H1 (cell line): ENCODE data around the gene HES5. TPM values are rescaled to one million over a fixed set of nuclear protein-coding genes. Genes with fewer than 3 reads are reported as not detected.

Experiments
- CTCF ChIA-PET: fragments of 300-600 bp; sonication (Branson Sonifier 250); formaldehyde crosslinking; loops from one replicate; lab custom pipeline; 2021; ENCODE audit not compliant: partially characterized antibody; lab: Charles Lee
- POLR2A ChIA-PET: fragments of 300-600 bp; sonication (Branson Sonifier 250); formaldehyde crosslinking; loops from one replicate; lab custom pipeline; 2021; ENCODE audit warnings: inconsistent platforms; ENCODE audit not compliant: partially characterized antibody; lab: Charles Lee
- DNase-seq, 2 experiments: peaks; one replicate each; pipeline versions ENCODE4 v3.0.0 to v3.0.0-alpha.2; 2010 to 2022; ENCODE audit warnings: low spot score in 2 of 2, low read depth in 1 of 2, mixed read lengths in 1 of 2
- FAIRE-seq: peaks from 2 replicates; lab custom pipeline; 2011; peaks lifted over from hg19 to GRCh38; lab: Jason Lieb, UNC
- H2AFZ ChIP-seq: 2 replicates; pipeline ENCODE4 v1.8.1; 2012; ENCODE audit warnings: low read length, inconsistent platforms
- H2AK5ac ChIP-seq: 2 replicates; pipeline ENCODE4 v1.6.1; 2013; ENCODE audit warnings: low read depth, low read length
- H2BK120ac ChIP-seq: replicated peaks from 2 replicates; pipeline ENCODE3; 2013; ENCODE audit warnings: low read depth, low read length, inconsistent platforms
- H2BK12ac ChIP-seq: 2 replicates; pipeline ENCODE4 v1.6.1; 2013; ENCODE audit warnings: low read depth, low read length
- H2BK15ac ChIP-seq: 2 replicates; pipeline ENCODE4 v1.6.1; 2013; ENCODE audit warnings: low read length
- H2BK20ac ChIP-seq: 2 replicates; pipeline ENCODE4 v1.6.1; 2013; ENCODE audit warnings: low read length
- H2BK5ac ChIP-seq: 2 replicates; pipeline ENCODE4 v1.6.1; 2013; ENCODE audit warnings: low read depth, low read length
- H3K14ac ChIP-seq: 2 replicates; pipeline ENCODE4 v1.6.1; 2013; ENCODE audit warnings: inconsistent platforms; ENCODE audit not compliant: insufficient read length
- H3K18ac ChIP-seq: 2 replicates; pipeline ENCODE4 v1.6.1; 2013; ENCODE audit warnings: low read length; ENCODE audit errors: extremely low read depth
- H3K23ac ChIP-seq: 2 replicates; pipeline ENCODE4 v1.6.1; 2013; ENCODE audit warnings: inconsistent platforms; ENCODE audit not compliant: insufficient read length
- H3K23me2 ChIP-seq: 2 replicates; pipeline ENCODE4 v1.6.1; 2013; ENCODE audit warnings: low read depth, low read length
- H3K27ac ChIP-seq: 2 replicates; pipeline ENCODE4 v1.6.1; 2011; ENCODE audit warnings: low read depth, low read length, inconsistent platforms
- H3K27me3 ChIP-seq, 4 experiments: replicated peaks in 1 of 4; 1 replicate in 1 of 4; 2 replicates in 3 of 4; pipeline versions ENCODE4 v1.6.1 to v1.8.1; 2011 to 2013; ENCODE audit warnings: low read length in 3 of 4, mild to moderate bottlenecking in 3 of 4, inconsistent platforms in 2 of 4, mixed read lengths in 2 of 4, moderate library complexity in 1 of 4; ENCODE audit not compliant: control insufficient read depth in 3 of 4, insufficient read depth in 3 of 4; ENCODE audit errors: extremely low read depth in 1 of 4
- H3K36me3 ChIP-seq, 4 experiments: 2 replicates each; pipeline versions ENCODE4 v1.6.1 to v1.8.1; 2011 to 2013; ENCODE audit warnings: mild to moderate bottlenecking in 4 of 4, low read length in 3 of 4, moderate library complexity in 2 of 4, control low read depth in 1 of 4, inconsistent platforms in 1 of 4; ENCODE audit not compliant: insufficient read depth in 4 of 4, control insufficient read depth in 2 of 4
- H3K4ac ChIP-seq: replicated peaks from 2 replicates; pipeline ENCODE3; 2013; ENCODE audit warnings: low read length, low read depth, mixed read lengths, inconsistent platforms; ENCODE audit not compliant: insufficient read length
- H3K4me1 ChIP-seq, 4 experiments: replicated peaks in 1 of 4; 1 replicate in 1 of 4; 2 replicates in 3 of 4; pipeline versions ENCODE4 v1.6.1 to v1.8.1; 2011 to 2013; ENCODE audit warnings: low read length in 3 of 4, inconsistent platforms in 2 of 4, mixed read lengths in 1 of 4; ENCODE audit not compliant: insufficient read depth in 4 of 4, control insufficient read depth in 3 of 4
- H3K4me2 ChIP-seq, 2 experiments: 2 replicates each; pipeline versions ENCODE4 v1.6.1 to v1.8.1; 2011 to 2013; ENCODE audit warnings: low read depth in 2 of 2, low read length in 2 of 2, control low read depth in 1 of 2, inconsistent platforms in 1 of 2, mild to moderate bottlenecking in 1 of 2; ENCODE audit not compliant: insufficient read depth in 1 of 2
- H3K4me3 ChIP-seq, 4 experiments: fragments of 200-600, 300-600 bp in 1 of 4; sonication (generic), shearing (Covaris generic), sonication (Bioruptor Twin) in 1 of 4; 2 replicates each; pipeline versions ENCODE4 v1.5.1 to v1.8.1; 2011 to 2016; ENCODE audit warnings: low read length in 4 of 4, low read depth in 3 of 4, control low read depth in 2 of 4, inconsistent platforms in 2 of 4, mild to moderate bottlenecking in 2 of 4, mixed read lengths in 1 of 4, moderate library complexity in 1 of 4; ENCODE audit not compliant: insufficient read depth in 2 of 4; ENCODE audit errors: extremely low read depth in 1 of 4
- H3K56ac ChIP-seq: replicated peaks from 2 replicates; pipeline ENCODE3; 2013; ENCODE audit warnings: low read depth, mild to moderate bottlenecking, mixed read lengths, low read length, inconsistent platforms; ENCODE audit not compliant: insufficient read length
- H3K79me1 ChIP-seq: 2 replicates; pipeline ENCODE4 v1.6.1; 2013; ENCODE audit warnings: low read depth, low read length, control low read depth
- H3K79me2 ChIP-seq, 2 experiments: 2 replicates each; pipeline versions ENCODE4 v1.6.1 to v1.8.1; 2012 to 2013; ENCODE audit warnings: low read length in 2 of 2, mild to moderate bottlenecking in 2 of 2, inconsistent platforms in 1 of 2; ENCODE audit not compliant: insufficient read depth in 2 of 2, control insufficient read depth in 1 of 2
- H3K9ac ChIP-seq, 4 experiments: replicated peaks in 1 of 4; 1 replicate in 1 of 4; 2 replicates in 3 of 4; pipeline versions ENCODE4 v1.6.1 to v1.8.1; 2011 to 2013; ENCODE audit warnings: low read depth in 3 of 4, low read length in 3 of 4, control low read depth in 2 of 4, mild to moderate bottlenecking in 2 of 4, moderate library complexity in 2 of 4, inconsistent platforms in 1 of 4; ENCODE audit errors: extremely low read depth in 1 of 4
- H3K9me3 ChIP-seq, 2 experiments: 2 replicates each; pipeline versions ENCODE4 v1.6.1 to v1.8.1; 2012 to 2013; ENCODE audit warnings: mild to moderate bottlenecking in 2 of 2, moderate library complexity in 2 of 2, control low read depth in 1 of 2, inconsistent platforms in 1 of 2, low read depth in 1 of 2, low read length in 1 of 2, mixed read lengths in 1 of 2; ENCODE audit not compliant: insufficient read depth in 2 of 2
- H4K20me1 ChIP-seq, 2 experiments: replicated peaks in 1 of 2; 2 replicates each; pipeline versions ENCODE3 to v1.8.1; 2011 to 2013; ENCODE audit warnings: inconsistent platforms in 2 of 2, low read length in 2 of 2, mild to moderate bottlenecking in 1 of 2; ENCODE audit not compliant: insufficient read depth in 2 of 2, control insufficient read depth in 1 of 2
- H4K5ac ChIP-seq: 2 replicates; pipeline ENCODE4 v1.6.1; 2013; ENCODE audit warnings: low read length, low read depth, mixed read lengths, inconsistent platforms; ENCODE audit not compliant: insufficient read length
- H4K8ac ChIP-seq: 2 replicates; pipeline ENCODE4 v1.8.0; 2013; ENCODE audit warnings: mild to moderate bottlenecking, moderate library complexity, low read length, inconsistent platforms; ENCODE audit not compliant: insufficient read depth; ENCODE audit errors: extremely low read depth
- H4K91ac ChIP-seq: replicated peaks from 2 replicates; pipeline ENCODE3; 2013; ENCODE audit warnings: low read length, mixed read lengths, inconsistent platforms; ENCODE audit not compliant: insufficient read length
- ASH2L ChIP-seq: fragments of 200-600, 300-600 bp; sonication (generic); IDR thresholded peaks from one replicate; pipeline ENCODE4 v1.7.1; 2017; ENCODE audit warnings: low read length
- BCL11A ChIP-seq, 2 experiments: IDR thresholded peaks; one replicate each; pipeline ENCODE4 v1.6.1; 2011; ENCODE audit warnings: low read depth in 2 of 2, low read length in 2 of 2, mild to moderate bottlenecking in 2 of 2
- CBX5 ChIP-seq: fragments of 300-800, 300-1000 bp; sonication (generic); IDR thresholded peaks from 2 replicates; pipeline ENCODE4 v1.7.1; 2016; ENCODE audit warnings: antibody characterized with exemption, low read length, low read depth
- GABPA ChIP-seq: IDR thresholded peaks from 2 replicates; pipeline ENCODE4 v1.6.1; 2011; ENCODE audit warnings: mild to moderate bottlenecking, low read length, moderate library complexity, borderline replicate concordance; ENCODE audit not compliant: insufficient read depth
- JUND ChIP-seq: IDR thresholded peaks from 2 replicates; pipeline ENCODE4 v1.6.1; 2011; ENCODE audit warnings: mild to moderate bottlenecking, improper control_type of control experiment, low read length
- POLR2A ChIP-seq, 2 experiments: IDR thresholded peaks; 1 replicate in 1 of 2; 2 replicates in 1 of 2; pipeline ENCODE4 v1.6.1; 2011; ENCODE audit warnings: low read depth in 2 of 2, low read length in 2 of 2, mild to moderate bottlenecking in 2 of 2; ENCODE audit errors: control extremely low read depth in 1 of 2
- POU5F1 ChIP-seq: IDR thresholded peaks from 2 replicates; pipeline ENCODE4 v1.6.1; 2011; ENCODE audit warnings: low read depth, mild to moderate bottlenecking, low read length, moderate library complexity
- RFX5 ChIP-seq: IDR thresholded peaks from 2 replicates; pipeline ENCODE4 v1.6.1; 2011; ENCODE audit warnings: low read depth, low read length, improper control_type of control experiment, borderline replicate concordance
- RXRA ChIP-seq: IDR thresholded peaks from 2 replicates; pipeline ENCODE4 v1.6.1; 2011; ENCODE audit warnings: low read depth, mild to moderate bottlenecking, low read length, moderate library complexity; ENCODE audit not compliant: insufficient read depth
- SAP30 ChIP-seq: fragments of 300-600 bp; sonication (generic); IDR thresholded peaks from 2 replicates; pipeline ENCODE4 v1.7.1; 2012; ENCODE audit warnings: low read length, moderate library complexity, mild to moderate bottlenecking, inconsistent platforms; ENCODE audit not compliant: insufficient read depth, insufficient replicate concordance
- SIX5 ChIP-seq: IDR thresholded peaks from 2 replicates; pipeline ENCODE4 v1.6.1; 2011; ENCODE audit warnings: mild to moderate bottlenecking, low read depth, low read length
- TAF7 ChIP-seq: optimal IDR thresholded peaks from 2 replicates; pipeline ENCODE3; 2011; ENCODE audit warnings: low read depth, mild to moderate bottlenecking, inconsistent platforms, low read length, moderate library complexity, borderline replicate concordance
- YY1 ChIP-seq: IDR thresholded peaks from 2 replicates; pipeline ENCODE4 v1.6.1; 2011; ENCODE audit warnings: low read depth, mild to moderate bottlenecking, low read length
- WGBS, 2 experiments: shearing (Covaris generic) in 1 of 2; methylation state at CpG; one replicate each; pipeline versions ENCODE4 v1.1.6 to v1.1.7; 2013 to 2015; ENCODE audit warnings: low lambda C conversion rate in 2 of 2, mixed read lengths in 2 of 2, inconsistent platforms in 1 of 2, low coverage in 1 of 2, missing lambda C conversion rate in 1 of 2; ENCODE audit not compliant: insufficient replicate concordance in 2 of 2, insufficient coverage in 1 of 2, insufficient read length in 1 of 2; ENCODE audit errors: extremely low coverage in 1 of 2, missing lambda C conversion rate in 1 of 2; 5-methylcytosine and 5-hydroxymethylcytosine counted together
- polyA plus RNA-seq, 7 experiments: library from polyadenylated mRNA; depleted of rRNA in 3 of 7; stranded (reverse) in 5 of 7; unstranded in 2 of 7; fragments of >200 nt in 5 of 7; fragments of 200-250 nt in 2 of 7; gene quantifications; 1 replicate in 5 of 7; 2 replicates in 1 of 7; 4 replicates in 1 of 7; pipeline versions ENCODE4 v1.2.1 to v1.2.3, GENCODE V29; 2011 to 2013; ENCODE audit warnings: missing spikeins in 2 of 7, mixed read lengths in 2 of 7
- total RNA-seq: library from RNA; stranded (reverse); fragmentation: NEBNext Ultra II Directional; extraction: Animal tissue kit (Norgen Biotek cat#: 25700); gene quantifications from 2 replicates; pipeline ENCODE4 v1.2.1, GENCODE V29; 2021

The HES5 gene
- total and polyA plus RNA-seq, 2 of the 8 experiments (the other 6 are each of a cell fraction or from before 2014, with no cell fraction given), result 0.22 TPM; not detected in 1

- no peak overlapping the region for H3K23ac ChIP-seq
- FAIRE-seq (no peak), DNase-seq (no peak)
- H3K4ac ChIP-seq, result no peak overlapping the region
- H3K36me3 ChIP-seq, result no peaks in the 10 kb centered on the region
- 84% methylated on average over 27 of the region's 28 CpGs; no CpG with 5 or more reads in 1 of the 2 experiments for WGBS, 2 experiments
- H4K5ac ChIP-seq, result no peak overlapping the region
- no peak overlapping the region for H2BK5ac ChIP-seq
- H2BK15ac ChIP-seq, result no peak overlapping the region
- H3K23me2 ChIP-seq, result no peaks in the 10 kb centered on the region
- H3K79me2 ChIP-seq, result no peaks in the 10 kb centered on the region
- H3K4me1 ChIP-seq, result no peaks in the 10 kb centered on the region
- no peak overlapping the region for H2BK120ac ChIP-seq
- H4K20me1 ChIP-seq, result peaks cover 4 to 12% of the 10 kb centered on the region in 2 experiments
- H3K27ac ChIP-seq, result no peak overlapping the region
- H3K14ac ChIP-seq, result no peak overlapping the region
- H3K4me3 ChIP-seq, result no peak overlapping the region
- H2BK20ac ChIP-seq, result no peak overlapping the region
- ChIA-PET CTCF (interaction anchor here (0.6 to 1.2 kb wide), 5 partner anchors 21 to 314 kb away, joined by 3 to 5 read pairs (median 3); no protein-coding TSS in a partner anchor), POLR2A (interaction anchor here (0.6 to 2.3 kb wide), 6 partner anchors 9 to 823 kb away, joined by 3 to 6 read pairs (median 4); no protein-coding TSS in a partner anchor)
- no peak overlapping the region for H3K4me2 ChIP-seq
- H2AK5ac ChIP-seq, result no peak overlapping the region
- no peak overlapping the region for H3K18ac ChIP-seq
- peaks cover 0 to 8% (median 2%) of the 10 kb centered on the region in 4 experiments; a peak in 3 of 7 replicates for H3K27me3 ChIP-seq
- H3K9ac ChIP-seq, result no peak overlapping the region
- H4K8ac ChIP-seq, result no peak overlapping the region
- H3K79me1 ChIP-seq, result no peaks in the 10 kb centered on the region
- no peak overlapping the region for H4K91ac ChIP-seq
- no peak overlapping the region for H2BK12ac ChIP-seq
- no peaks in the 10 kb centered on the region for H3K9me3 ChIP-seq
- no peak overlapping the region for H3K56ac ChIP-seq
- no peak overlapping the region for H2AFZ ChIP-seq
- TF ChIP-seq CBX5, result no peak
- TF ChIP-seq TAF7, result no peak
- TF ChIP-seq RXRA, result no peak
- TF ChIP-seq ASH2L, result no peak
- no peak for TF ChIP-seq GABPA
- TF ChIP-seq SIX5, result no peak
- TF ChIP-seq JUND, result no peak
- TF ChIP-seq BCL11A (IDR thresholded peaks at IDR 0.05; ENCODE audit: low read depth in 2 of 2, low read length in 2 of 2), result no peak
- TF ChIP-seq POLR2A (IDR thresholded peaks at IDR 0.05; ENCODE audit: control extremely low read depth in 1 of 2, low read depth in 2 of 2, low read length in 2 of 2), result no peak
- TF ChIP-seq RFX5, result no peak
- no peak for TF ChIP-seq YY1
- TF ChIP-seq POU5F1, result no peak
- no peak for TF ChIP-seq SAP30
These were observed 28.8 kb downstream of the HES5 start for GRCh38 chr1:2501041-2501819.
